CD14-positive monocyte (primary cell): ENCODE data around the gene CNOT2. TPM values are rescaled to one million over a fixed set of nuclear protein-coding genes. Genes with fewer than 3 reads are reported as not detected.
"Not testable (repeated sequence)": the region's sequence is repeated elsewhere in the genome, so short reads cannot be mapped to it uniquely, and the experiment has no call there.

ENCODE experiments used
- DNase-seq, 3 donors: peaks; one replicate each; pipeline ENCODE4 v3.0.0-alpha.2; 2011 to 2022
- H2AFZ ChIP-seq: 2 replicates; pipeline ENCODE4 v1.6.0; 2012; ENCODE audit warnings: mild to moderate bottlenecking, low read depth, low read length, inconsistent platforms; ENCODE audit not compliant: insufficient read depth, poor library complexity, severe bottlenecking
- H3K27ac ChIP-seq, 2 donors: 1 replicate in 1 of 2; 2 replicates in 1 of 2; pipeline ENCODE4 v1.5.1; 2012 to 2013; ENCODE audit warnings: low read length in 2 of 2, control low read depth in 1 of 2, inconsistent platforms in 1 of 2, low read depth in 1 of 2, mild to moderate bottlenecking in 1 of 2
- H3K27me3 ChIP-seq, 2 donors: one replicate each; pipeline versions ENCODE4 v1.6.0 to v1.6.1; 2011 to 2013; ENCODE audit warnings: low read length in 2 of 2; ENCODE audit not compliant: control insufficient read depth in 2 of 2, insufficient read depth in 2 of 2
- H3K36me3 ChIP-seq, 2 donors: replicated peaks in 1 of 2; 1 replicate in 1 of 2; 2 replicates in 1 of 2; pipeline versions ENCODE4 v1.5.1 to v1.6.1; 2012 to 2013; ENCODE audit warnings: low read length in 2 of 2, control low read depth in 1 of 2, inconsistent platforms in 1 of 2, mild to moderate bottlenecking in 1 of 2; ENCODE audit not compliant: insufficient read depth in 2 of 2, control insufficient read depth in 1 of 2
- H3K4me1 ChIP-seq, 2 donors: 1 replicate in 1 of 2; 2 replicates in 1 of 2; pipeline versions ENCODE4 v1.5.1 to v1.6.1; 2012 to 2013; ENCODE audit warnings: low read length in 2 of 2, control low read depth in 1 of 2, inconsistent platforms in 1 of 2, mild to moderate bottlenecking in 1 of 2, moderate library complexity in 1 of 2; ENCODE audit not compliant: insufficient read depth in 2 of 2, control insufficient read depth in 1 of 2
- H3K4me2 ChIP-seq: replicated peaks from 2 replicates; pipeline ENCODE3; 2012; ENCODE audit warnings: low read length, moderate library complexity, mild to moderate bottlenecking; ENCODE audit not compliant: poor library complexity, severe bottlenecking; ENCODE audit errors: extremely low read depth
- H3K4me3 ChIP-seq, 3 experiments: fragments of 200-600 bp in 1 of 3; sonication (generic) in 1 of 3; replicated peaks in 1 of 3; 1 replicate in 2 of 3; 2 replicates in 1 of 3; pipeline ENCODE4 v1.5.1; 2011 to 2013; ENCODE audit warnings: low read length in 3 of 3, mild to moderate bottlenecking in 3 of 3, control low read depth in 2 of 3, low read depth in 2 of 3, inconsistent platforms in 1 of 3, moderate library complexity in 1 of 3
- H3K79me2 ChIP-seq: 2 replicates; pipeline ENCODE4 v1.6.0; 2012; ENCODE audit warnings: mild to moderate bottlenecking, control low read depth, inconsistent platforms, low read length, moderate library complexity; ENCODE audit not compliant: insufficient read depth
- H3K9ac ChIP-seq: 2 replicates; pipeline ENCODE4 v1.6.0; 2017; ENCODE audit warnings: low read length, mild to moderate bottlenecking; ENCODE audit not compliant: insufficient read depth, poor library complexity, severe bottlenecking
- H3K9me3 ChIP-seq, 2 donors: replicated peaks in 1 of 2; 1 replicate in 1 of 2; 2 replicates in 1 of 2; pipeline versions ENCODE4 v1.5.1 to v1.6.1; 2012 to 2013; ENCODE audit warnings: low read length in 2 of 2, control low read depth in 1 of 2; ENCODE audit not compliant: control insufficient read depth in 1 of 2, insufficient read depth in 1 of 2
- H4K20me1 ChIP-seq: 2 replicates; pipeline ENCODE4 v1.6.0; 2012; ENCODE audit warnings: mild to moderate bottlenecking, low read length, control low read depth, moderate library complexity; ENCODE audit not compliant: insufficient read depth
- H3K27ac Mint-ChIP-seq, 7 donors: one replicate each; pipeline ENCODE4 v1.8.0; 2020; ENCODE audit warnings: mild to moderate bottlenecking in 7 of 7, mixed read lengths in 7 of 7, moderate library complexity in 6 of 7, inconsistent platforms in 2 of 7
- H3K27me3 Mint-ChIP-seq, 3 donors: one replicate each; pipeline ENCODE4 v1.8.0; 2021 to 2022; ENCODE audit warnings: low read depth in 3 of 3, mild to moderate bottlenecking in 3 of 3, mixed read lengths in 3 of 3, moderate library complexity in 3 of 3, inconsistent platforms in 1 of 3
- H3K36me3 Mint-ChIP-seq, 2 donors: one replicate each; pipeline ENCODE4 v1.8.0; 2020; ENCODE audit warnings: mixed read lengths in 2 of 2, inconsistent platforms in 1 of 2, mild to moderate bottlenecking in 1 of 2
- H3K4me1 Mint-ChIP-seq: one replicate; pipeline ENCODE4 v1.8.0; 2020; ENCODE audit warnings: mild to moderate bottlenecking, mixed read lengths
- H3K4me3 Mint-ChIP-seq, 2 donors: one replicate each; pipeline ENCODE4 v1.8.0; 2020; ENCODE audit warnings: mild to moderate bottlenecking in 2 of 2, mixed read lengths in 2 of 2, moderate library complexity in 1 of 2
- H3K9me3 Mint-ChIP-seq, 7 donors: one replicate each; pipeline ENCODE4 v1.8.0; 2020 to 2022; ENCODE audit warnings: mixed read lengths in 7 of 7, mild to moderate bottlenecking in 6 of 7, moderate library complexity in 6 of 7, inconsistent platforms in 2 of 7
- WGBS: methylation state at CpG from one replicate; pipeline ENCODE4 v1.1.5; 2013; ENCODE audit warnings: missing lambda C conversion rate; ENCODE audit not compliant: insufficient coverage; 5-methylcytosine and 5-hydroxymethylcytosine counted together
- intact Hi-C, 2 donors: fragments of 100-400 bp; cut with micrococcal nuclease; formaldehyde crosslinking; loops; one replicate each; pipeline versions ENCODE4 v1.15.0 to v1.15.1; 2023
- polyA plus RNA-seq, 3 donors: library from polyadenylated mRNA; depleted of rRNA in 1 of 3; unstranded in 2 of 3; stranded (reverse) in 1 of 3; fragments of 300-500 nt in 2 of 3; fragments of >200 nt in 1 of 3; fragmentation: Illumina TruSeq in 2 of 3; gene quantifications; 1 replicate in 2 of 3; 2 replicates in 1 of 3; pipeline ENCODE4 v1.2.3, GENCODE V29; 2012 to 2021
- TF ChIP-seq, protein P1 (sequence below): fragments of 200-600 bp; IDR thresholded peaks from one replicate; pipeline ENCODE4 v1.8.0; 2022; ENCODE audit warnings: antibody characterized with exemption, mild to moderate bottlenecking

The CNOT2 gene
- polyA plus RNA-seq, 3 donors, result 49.8 to 77.2 (median 72.7) TPM

DNA sequence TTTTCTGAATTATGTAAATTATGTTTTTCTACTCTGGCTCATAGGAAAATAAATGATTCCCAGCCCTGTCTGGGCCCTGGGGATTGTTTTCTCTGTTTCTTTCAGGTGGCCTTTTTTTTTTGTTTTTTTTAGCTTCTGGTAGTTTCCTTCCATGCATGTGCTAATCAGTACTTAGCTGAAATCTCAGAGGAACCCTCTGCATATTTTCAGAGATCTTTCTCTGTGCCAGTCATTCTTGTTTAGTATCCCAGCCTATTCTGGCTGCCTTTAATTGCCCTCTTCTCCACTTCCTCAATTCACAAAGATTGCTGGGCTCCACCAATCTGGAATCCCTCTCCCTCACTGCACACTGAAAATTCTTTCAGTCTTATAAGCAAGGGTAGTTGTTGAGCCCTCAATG lies 46.9 kb downstream of the CNOT2 start:
- no peak overlapping the region for H3K9ac ChIP-seq
- no peaks in the 10 kb centered on the region for H3K9me3 ChIP-seq
- peak overlapping the region in 1 of 2 donors; percentile 37 for H3K27ac ChIP-seq
- TF ChIP-seq, protein P1, sequence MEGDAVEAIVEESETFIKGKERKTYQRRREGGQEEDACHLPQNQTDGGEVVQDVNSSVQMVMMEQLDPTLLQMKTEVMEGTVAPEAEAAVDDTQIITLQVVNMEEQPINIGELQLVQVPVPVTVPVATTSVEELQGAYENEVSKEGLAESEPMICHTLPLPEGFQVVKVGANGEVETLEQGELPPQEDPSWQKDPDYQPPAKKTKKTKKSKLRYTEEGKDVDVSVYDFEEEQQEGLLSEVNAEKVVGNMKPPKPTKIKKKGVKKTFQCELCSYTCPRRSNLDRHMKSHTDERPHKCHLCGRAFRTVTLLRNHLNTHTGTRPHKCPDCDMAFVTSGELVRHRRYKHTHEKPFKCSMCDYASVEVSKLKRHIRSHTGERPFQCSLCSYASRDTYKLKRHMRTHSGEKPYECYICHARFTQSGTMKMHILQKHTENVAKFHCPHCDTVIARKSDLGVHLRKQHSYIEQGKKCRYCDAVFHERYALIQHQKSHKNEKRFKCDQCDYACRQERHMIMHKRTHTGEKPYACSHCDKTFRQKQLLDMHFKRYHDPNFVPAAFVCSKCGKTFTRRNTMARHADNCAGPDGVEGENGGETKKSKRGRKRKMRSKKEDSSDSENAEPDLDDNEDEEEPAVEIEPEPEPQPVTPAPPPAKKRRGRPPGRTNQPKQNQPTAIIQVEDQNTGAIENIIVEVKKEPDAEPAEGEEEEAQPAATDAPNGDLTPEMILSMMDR, result no peak
- Mint-ChIP-seq H3K27ac (peak overlapping the region in 3 of 7 donors; percentile 8 to 70 (median 39)), H3K9me3 (peaks cover 0 to 3% (median 0%) of the 10 kb centered on the region in 7 donors), H3K4me1 (peaks cover 10% of the 10 kb centered on the region), H3K4me3 (no peak overlapping the region), H3K36me3 (peaks cover 46 to 63% of the 10 kb centered on the region in 2 donors), H3K27me3 (no peaks in the 10 kb centered on the region)
- peaks cover 0 to 3% of the 10 kb centered on the region in 2 donors for H3K4me1 ChIP-seq
- no peak overlapping the region for H3K4me2 ChIP-seq
- H3K27me3 ChIP-seq, result no peaks in the 10 kb centered on the region
- H3K79me2 ChIP-seq, result peaks cover 88% of the 10 kb centered on the region
- peaks cover 95% of the 10 kb centered on the region for H4K20me1 ChIP-seq
- no peak overlapping the region for H3K4me3 ChIP-seq
- intact Hi-C loops, result loop anchor here in 1 of 2 donors (10.0 kb wide), 1 partner anchor 45 kb away; the partner anchor contains the start of gene CNOT2
- H3K36me3 ChIP-seq, result peaks cover 14 to 53% of the 10 kb centered on the region in 2 donors
- no peak for DNase-seq
- no peak overlapping the region for H2AFZ ChIP-seq

DNA sequence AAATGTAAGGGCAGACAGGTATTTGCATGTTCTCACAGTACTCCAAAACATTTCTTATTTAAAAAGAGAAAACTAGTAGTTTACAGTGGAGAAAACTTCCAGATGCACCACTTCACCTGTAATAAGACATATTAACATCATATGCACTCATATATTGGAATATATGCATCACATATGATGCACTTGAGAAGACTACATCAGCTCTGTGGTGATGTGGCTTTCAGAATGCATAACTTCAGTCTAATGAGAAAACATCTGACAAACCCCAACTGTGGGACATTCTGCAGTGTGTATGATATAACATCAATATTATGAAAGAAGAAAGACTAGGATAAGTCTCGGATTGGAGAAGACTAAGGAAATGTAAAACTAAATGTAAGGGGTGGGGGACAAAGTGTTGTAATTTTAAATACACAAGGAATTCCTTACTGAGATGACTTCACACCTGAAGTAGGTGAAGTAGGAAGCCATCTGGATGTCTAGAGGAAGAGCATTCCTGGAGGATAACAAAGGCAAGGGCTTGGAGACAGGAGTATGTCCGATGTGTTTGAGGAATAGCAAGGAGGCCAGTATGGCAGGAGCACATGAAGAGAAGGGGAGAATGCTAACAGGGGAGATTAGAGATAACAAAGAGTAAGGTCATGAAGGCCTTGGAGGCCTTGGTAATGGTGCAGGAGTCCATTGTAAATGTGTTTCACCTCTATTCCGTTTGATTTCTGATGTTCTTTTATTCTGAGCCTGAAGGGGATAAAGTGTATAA lies 49.0 kb downstream of the CNOT2 start:
- Mint-ChIP-seq H3K27me3 (no peaks in the 10 kb centered on the region), H3K4me1 (peaks cover 10% of the 10 kb centered on the region), H3K27ac (peak overlapping the region in 2 of 7 donors; percentile 1 to 7), H3K9me3 (peaks cover 0 to 1% (median 0%) of the 10 kb centered on the region in 7 donors), H3K36me3 (peaks cover 34 to 51% of the 10 kb centered on the region in 2 donors), H3K4me3 (no peak overlapping the region)
- no peak overlapping the region for H3K4me3 ChIP-seq
- peaks cover 0 to 3% of the 10 kb centered on the region in 2 donors for H3K4me1 ChIP-seq
- peaks cover 86% of the 10 kb centered on the region for H3K79me2 ChIP-seq
- no peak overlapping the region for H3K9ac ChIP-seq
- H3K27ac ChIP-seq, result peak overlapping the region in 1 of 2 donors; percentile 23
- no peak overlapping the region for H3K4me2 ChIP-seq
- 100% methylated on average over 1 of the region's 3 CpGs for WGBS
- H2AFZ ChIP-seq, result no peak overlapping the region
- peaks cover 90% of the 10 kb centered on the region for H4K20me1 ChIP-seq
- H3K9me3 ChIP-seq, result no peaks in the 10 kb centered on the region
- intact Hi-C loops, result loop anchor here in 1 of 2 donors (10.0 kb wide), 1 partner anchor 47 kb away; the partner anchor contains the start of gene CNOT2
- H3K27me3 ChIP-seq, result no peaks in the 10 kb centered on the region
- peaks cover 8 to 38% of the 10 kb centered on the region in 2 donors for H3K36me3 ChIP-seq
- DNase-seq, result no peak
- TF ChIP-seq, protein P1, result no peak

GRCh38 chr12:70304684-70305555 lies 61.7 kb downstream of the CNOT2 start:
- H2AFZ ChIP-seq, H3K4me1 Mint-ChIP-seq, H3K27me3 ChIP-seq, intact Hi-C loops, H3K27ac ChIP-seq, H3K9ac ChIP-seq, H3K4me3 ChIP-seq, H3K4me2 ChIP-seq, H3K27me3 Mint-ChIP-seq, H3K4me3 Mint-ChIP-seq, H3K9me3 ChIP-seq, H3K4me1 ChIP-seq: not testable (repeated sequence)
- Histone ChIP-seq H3K36me3 (peaks cover under 1 to 17% of the 10 kb centered on the region in 2 donors), H4K20me1 (peaks cover 45% of the 10 kb centered on the region), H3K79me2 (peaks cover 56% of the 10 kb centered on the region)
- DNase-seq, result peak; percentile 8 to 50 (median 25)
- 97% methylated on average over 14 of the region's 25 CpGs for WGBS
- Mint-ChIP-seq H3K36me3 (peaks cover 40 to 45% of the 10 kb centered on the region in 2 donors), H3K9me3 (peaks cover 0 to 15% (median 5%) of the 10 kb centered on the region in 7 donors), H3K27ac (peak overlapping the region in 4 of 7 donors; percentile 18 to 63 (median 59))
